ENCODE measurements around the gene SLC47A2. TPM values are rescaled to one million over a fixed set of nuclear protein-coding genes. Genes with fewer than 3 reads are reported as not detected.

Gene SLC47A2
- total RNA-seq, 4 donors from 2014 or later: 0.27 to 1.1 (median 0.32) TPM; not detected in 1

GRCh38 chr17:19762515-19762961 is 46.2 kb upstream of the SLC47A2 start:
- in situ Hi-C loops (cut with MboI; ENCODE audit: low pct_ligation_motif_present in 1 of 4, low pct_unique_long_range_greater_than_20kb in 1 of 4, low sequenced_read_pairs in 3 of 4): loop anchor here (5.0 to 25.0 kb wide), 5 partner anchors 100 to 400 kb away; partner anchors contain the start of gene B9D1 (in 4 of the 4)
- H3K36me3 ChIP-seq: no peaks in the 10 kb centered on the region
- 42% methylated on average over 15 of the region's 15 CpGs; no CpG with 5 or more reads in 1 of the 2 donors for WGBS, 2 donors (ENCODE audit: low coverage in 1 of 2)

DNA sequence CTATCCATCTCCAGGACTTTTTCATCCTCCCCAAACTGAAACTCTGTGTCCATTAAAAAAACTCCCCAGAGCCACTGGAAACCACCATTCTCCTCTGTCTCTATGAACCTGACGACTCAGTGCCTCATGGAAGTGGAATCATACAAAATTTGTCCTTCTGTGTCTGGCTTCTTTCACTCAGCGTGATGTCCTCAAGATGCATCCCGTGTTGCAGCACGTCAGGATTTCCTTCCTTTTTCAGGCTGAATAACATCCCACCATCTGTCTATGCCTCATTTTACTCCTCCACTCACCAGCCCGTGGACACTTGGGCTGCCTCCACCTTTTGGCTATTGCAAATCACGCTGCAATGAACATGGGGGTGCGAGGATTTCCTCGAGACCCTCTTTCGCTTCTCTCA is 44.4 kb upstream of the SLC47A2 start:
- WGBS, 2 donors (ENCODE audit: low coverage in 1 of 2): 40 to 81% methylated on average over 1 to 9 of the region's 9 CpGs
- in situ Hi-C loops (cut with MboI; ENCODE audit: low pct_ligation_motif_present in 1 of 4, low pct_unique_long_range_greater_than_20kb in 1 of 4, low sequenced_read_pairs in 3 of 4): loop anchor here (5.0 to 25.0 kb wide), 5 partner anchors 98 to 398 kb away; partner anchors contain the start of gene B9D1 (in 4 of the 4)
- intact Hi-C loops (cut with DNase I; ENCODE audit: low total_unique reads): loop anchor here (1.0 to 10.0 kb wide), 2 partner anchors 183 to 396 kb away; partner anchors contain the start of gene B9D1
- no peak overlapping the region for H3K4me3 ChIP-seq
- no peaks in the 10 kb centered on the region for H3K27me3 ChIP-seq
- H3K9me3 ChIP-seq: no peaks in the 10 kb centered on the region
- no peaks in the 10 kb centered on the region for H3K36me3 ChIP-seq
- TF ChIP-seq POLR2AphosphoS5 (IDR thresholded peaks at IDR 0.05) (no peak), POLR2A (IDR thresholded peaks at IDR 0.05) (no peak), EP300 (IDR thresholded peaks at IDR 0.05; ENCODE audit: low read depth) (no peak)
- TF ChIP-seq, protein P1, sequence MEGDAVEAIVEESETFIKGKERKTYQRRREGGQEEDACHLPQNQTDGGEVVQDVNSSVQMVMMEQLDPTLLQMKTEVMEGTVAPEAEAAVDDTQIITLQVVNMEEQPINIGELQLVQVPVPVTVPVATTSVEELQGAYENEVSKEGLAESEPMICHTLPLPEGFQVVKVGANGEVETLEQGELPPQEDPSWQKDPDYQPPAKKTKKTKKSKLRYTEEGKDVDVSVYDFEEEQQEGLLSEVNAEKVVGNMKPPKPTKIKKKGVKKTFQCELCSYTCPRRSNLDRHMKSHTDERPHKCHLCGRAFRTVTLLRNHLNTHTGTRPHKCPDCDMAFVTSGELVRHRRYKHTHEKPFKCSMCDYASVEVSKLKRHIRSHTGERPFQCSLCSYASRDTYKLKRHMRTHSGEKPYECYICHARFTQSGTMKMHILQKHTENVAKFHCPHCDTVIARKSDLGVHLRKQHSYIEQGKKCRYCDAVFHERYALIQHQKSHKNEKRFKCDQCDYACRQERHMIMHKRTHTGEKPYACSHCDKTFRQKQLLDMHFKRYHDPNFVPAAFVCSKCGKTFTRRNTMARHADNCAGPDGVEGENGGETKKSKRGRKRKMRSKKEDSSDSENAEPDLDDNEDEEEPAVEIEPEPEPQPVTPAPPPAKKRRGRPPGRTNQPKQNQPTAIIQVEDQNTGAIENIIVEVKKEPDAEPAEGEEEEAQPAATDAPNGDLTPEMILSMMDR (IDR thresholded peaks at IDR 0.05): no peak
- DNase-seq: no peak
- no peaks in the 10 kb centered on the region for H3K4me1 ChIP-seq
- no peak overlapping the region for H3K27ac ChIP-seq

More at GRCh38 chr17:19762515-19762961, 46.2 kb upstream of the SLC47A2 start:
- no peak for TF ChIP-seq POLR2A (IDR thresholded peaks at IDR 0.05)
- TF ChIP-seq, protein P1 (IDR thresholded peaks at IDR 0.05): peak; percentile 52 to 77 (median 61)
- intact Hi-C loops (cut with DNase I; ENCODE audit: low total_unique reads): loop anchor here (1.0 to 10.0 kb wide), 2 partner anchors 248 to 398 kb away; partner anchors contain the start of gene B9D1
- no peaks in the 10 kb centered on the region for H3K9me3 ChIP-seq
- H3K4me3 ChIP-seq: no peak overlapping the region
- H3K27me3 ChIP-seq: no peaks in the 10 kb centered on the region
- DNase-seq: peak; percentile 60
- H3K4me1 ChIP-seq: peaks cover 0 to 7% (median 0%) of the 10 kb centered on the region in 4 donors
- no peak overlapping the region for H3K27ac ChIP-seq

DNA sequence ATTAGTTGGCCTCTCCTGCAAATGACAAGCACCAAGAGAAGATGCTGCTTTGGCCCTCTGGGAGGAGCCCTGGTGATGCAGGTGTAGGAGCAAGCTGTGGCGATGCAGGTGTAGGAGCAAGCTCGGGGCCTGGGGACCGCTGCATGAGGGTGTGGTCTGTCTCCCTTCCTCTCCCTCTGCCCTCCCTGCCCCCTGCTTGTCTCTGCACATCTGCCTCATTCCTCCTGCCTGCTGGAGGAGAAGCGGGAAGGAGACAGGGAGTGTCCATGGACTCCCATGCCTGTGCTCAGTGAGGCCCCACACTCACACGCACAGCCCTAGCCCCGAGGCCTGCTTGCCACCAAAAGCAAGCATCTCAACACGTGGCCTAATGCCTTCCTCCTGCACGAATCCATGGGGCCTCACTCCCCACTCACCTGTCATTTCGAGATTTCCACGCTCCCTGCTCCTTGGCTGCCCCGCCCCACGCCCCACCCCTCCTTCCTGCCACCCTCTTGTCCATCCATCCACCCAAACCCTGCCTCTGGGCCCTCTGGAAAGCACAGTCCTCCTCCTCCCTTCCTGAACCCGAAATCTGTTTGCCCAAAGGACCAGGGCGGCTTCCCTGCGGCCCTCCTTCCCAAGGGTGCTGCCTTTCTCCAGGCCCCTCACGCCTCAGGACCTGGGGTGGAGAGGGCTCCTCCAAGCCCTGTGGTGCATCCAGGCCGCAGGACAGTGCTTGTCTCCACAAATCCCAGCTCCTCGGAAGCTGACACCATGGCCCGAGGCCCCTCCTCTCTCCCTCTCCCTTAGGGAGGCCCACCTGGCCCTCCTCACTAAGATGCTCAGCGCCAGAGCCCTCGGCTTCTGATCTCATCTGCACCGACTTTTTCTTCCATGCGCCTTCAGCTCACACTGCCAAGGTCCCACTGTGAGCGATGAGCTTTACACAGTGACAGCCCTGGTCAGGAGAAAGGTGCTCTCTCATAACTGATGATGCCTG is 43.5 kb upstream of the SLC47A2 start:
- WGBS, 2 donors (ENCODE audit: low coverage in 1 of 2): 82% methylated on average over 24 of the region's 24 CpGs; no CpG with 5 or more reads in 1 of the 2 donors
- H3K4me1 ChIP-seq: no peaks in the 10 kb centered on the region
- no peak overlapping the region for H3K4me3 ChIP-seq
- H3K36me3 ChIP-seq: no peaks in the 10 kb centered on the region
- intact Hi-C loops (cut with DNase I; ENCODE audit: low total_unique reads) (loop anchor here (5.0 to 10.0 kb wide), 2 partner anchors 98 to 395 kb away; partner anchors contain the start of gene B9D1), in situ Hi-C loops (cut with MboI; ENCODE audit: low pct_ligation_motif_present in 1 of 4, low pct_unique_long_range_greater_than_20kb in 1 of 4, low sequenced_read_pairs in 3 of 4) (loop anchor here (5.0 to 25.0 kb wide), 5 partner anchors 98 to 398 kb away; partner anchors contain the start of gene B9D1 (in 4 of the 4))
- H3K27me3 ChIP-seq: no peaks in the 10 kb centered on the region
- no peak overlapping the region for H3K27ac ChIP-seq
- no peaks in the 10 kb centered on the region for H3K9me3 ChIP-seq
- no peak for DNase-seq
- TF ChIP-seq POLR2A (IDR thresholded peaks at IDR 0.05) (no peak), EP300 (IDR thresholded peaks at IDR 0.05; ENCODE audit: low read depth) (no peak), POLR2AphosphoS5 (IDR thresholded peaks at IDR 0.05) (no peak)
- TF ChIP-seq, protein P1 (IDR thresholded peaks at IDR 0.05): no peak

Measured in transverse colon (tissue), 4 donors.